Upper lobe of left lung (tissue), 6 donors: Measurements from ENCODE around the gene TNRC6B. TPM values are rescaled to one million over a fixed set of nuclear protein-coding genes. Genes with fewer than 3 reads are reported as not detected.
"Not testable (repeated sequence)": the region's sequence is repeated elsewhere in the genome, so short reads cannot be mapped to it uniquely, and the experiment has no call there.

Source experiments
- ATAC-seq, 2 donors: fragments of 200-7000 bp; cut with Tn5 transposase; one replicate each; pipeline ENCODE4 v1.9.1; 2022; ENCODE audit warnings: mild to moderate bottlenecking in 2 of 2, moderate library complexity in 2 of 2; ENCODE audit not compliant: low FRiP score in 2 of 2
- DNase-seq, 2 donors: peaks; one replicate each; pipeline ENCODE4 v3.0.0-alpha.2; 2019 to 2020
- H3K27ac ChIP-seq, 4 donors: fragments of 200-600 bp; sonication (generic); one replicate each; pipeline ENCODE4 v1.5.1; 2016 to 2019
- H3K27me3 ChIP-seq, 4 donors: fragments of 200-600 bp; sonication (generic); one replicate each; pipeline ENCODE4 v1.5.1; 2017 to 2019
- H3K36me3 ChIP-seq, 4 donors: fragments of 200-600 bp; sonication (generic); one replicate each; pipeline ENCODE4 v1.5.1; 2016 to 2019
- H3K4me1 ChIP-seq, 4 donors: fragments of 200-600 bp; sonication (generic); one replicate each; pipeline ENCODE4 v1.5.1; 2018 to 2019
- H3K4me3 ChIP-seq, 4 donors: fragments of 200-600 bp; sonication (generic); one replicate each; pipeline ENCODE4 v1.5.1; 2017 to 2019; ENCODE audit warnings: mild to moderate bottlenecking in 2 of 4, moderate library complexity in 1 of 4
- H3K9me3 ChIP-seq, 4 donors: fragments of 200-600 bp; sonication (generic); one replicate each; pipeline ENCODE4 v1.5.1; 2018 to 2019
- CTCF ChIP-seq, 6 experiments: fragments of 450-650 bp in 4 of 6; fragments of 200-600 bp in 2 of 6; sonication (generic) in 2 of 6; IDR thresholded peaks; one replicate each; pipeline ENCODE4 v1.5.1; 2016 to 2019; ENCODE audit warnings: antibody characterized with exemption in 6 of 6
- EP300 ChIP-seq, 4 donors: sonication (generic); formaldehyde crosslinking; IDR thresholded peaks; one replicate each; pipeline ENCODE4 v1.5.1; 2017; ENCODE audit warnings: antibody characterized with exemption in 4 of 4, control low read depth in 2 of 4
- POLR2A ChIP-seq, 4 donors: fragments of 450-650 bp; IDR thresholded peaks; one replicate each; pipeline ENCODE4 v1.5.1; 2016 to 2017; ENCODE audit warnings: antibody characterized with exemption in 4 of 4, mild to moderate bottlenecking in 2 of 4
- POLR2AphosphoS5 ChIP-seq, 2 donors: sonication (generic); formaldehyde crosslinking; IDR thresholded peaks; one replicate each; pipeline ENCODE4 v1.5.1; 2017; ENCODE audit warnings: antibody characterized with exemption in 2 of 2
- WGBS, 2 donors: methylation state at CpG; one replicate each; pipeline ENCODE4 v1.1.5; 2017 to 2018; 5-methylcytosine and 5-hydroxymethylcytosine counted together
- total RNA-seq, 6 donors: library from RNA; depleted of rRNA in 4 of 6; stranded (reverse); fragments of >200 nt in 4 of 6; gene quantifications; one replicate each; pipeline versions ENCODE4 v1.1.0 to v1.2.1, GENCODE V29; 2016 to 2021
- donor health status: DM: no; HTN: no; CAD: no; lungs with moderate emphysema.
- donor health status: DM: no; HTN: yes; CAD: no; lungs with severe emphysema.

The TNRC6B gene
- total RNA-seq, 6 donors from 2014 or later = 18.1 to 106 (median 60.3) TPM

GRCh38 chr22:40157330-40157945 lies 20.3 kb upstream of the TNRC6B start:
- 69 to 83% methylated on average over 4 of the region's 4 CpGs for WGBS, 2 donors
- H3K36me3 ChIP-seq = peaks cover 0 to 10% (median 0%) of the 10 kb centered on the region in 4 donors
- DNase-seq (no peak), ATAC-seq (no peak)
- H3K27me3 ChIP-seq = no peaks in the 10 kb centered on the region
- peaks cover 7 to 15% (median 13%) of the 10 kb centered on the region in 4 donors for H3K4me1 ChIP-seq
- H3K27ac ChIP-seq = peak overlapping the region in 1 of 4 donors; percentile 42
- no peak for TF ChIP-seq POLR2AphosphoS5 (IDR thresholded peaks at IDR 0.05)
- no peak for TF ChIP-seq EP300 (IDR thresholded peaks at IDR 0.05)
- no peak for TF ChIP-seq POLR2A (IDR thresholded peaks at IDR 0.05)
- no peak for TF ChIP-seq CTCF (IDR thresholded peaks at IDR 0.05)
- no peaks in the 10 kb centered on the region for H3K9me3 ChIP-seq
- H3K4me3 ChIP-seq = no peak overlapping the region

GRCh38 chr22:40161194-40161593 lies 16.5 kb upstream of the TNRC6B start:
- H3K27me3 ChIP-seq = no peaks in the 10 kb centered on the region
- H3K4me3 ChIP-seq = no peak overlapping the region
- H3K27ac ChIP-seq = no peak overlapping the region
- TF ChIP-seq POLR2A (IDR thresholded peaks at IDR 0.05) (no peak), POLR2AphosphoS5 (IDR thresholded peaks at IDR 0.05) (no peak), EP300 (IDR thresholded peaks at IDR 0.05) (no peak), CTCF (IDR thresholded peaks at IDR 0.05) (no peak)
- WGBS, 2 donors = 59 to 63% methylated on average over 1 of the region's 1 CpG
- peaks cover 0 to 10% (median 0%) of the 10 kb centered on the region in 4 donors for H3K36me3 ChIP-seq
- H3K9me3 ChIP-seq = no peaks in the 10 kb centered on the region
- DNase-seq (no peak), ATAC-seq (no peak)
- peaks cover 7 to 9% (median 8%) of the 10 kb centered on the region in 4 donors for H3K4me1 ChIP-seq

- not testable (repeated sequence) for H3K36me3 ChIP-seq, H3K4me3 ChIP-seq, H3K27me3 ChIP-seq, ATAC-seq, H3K9me3 ChIP-seq, DNase-seq, H3K4me1 ChIP-seq, H3K27ac ChIP-seq
- whole genome bisulfite sequencing, 2 donors = 90 to 96% methylated on average over 2 of the region's 2 CpGs
Measured at GRCh38 chr22:40165537-40165936, 12.2 kb upstream of the TNRC6B start.

DNA sequence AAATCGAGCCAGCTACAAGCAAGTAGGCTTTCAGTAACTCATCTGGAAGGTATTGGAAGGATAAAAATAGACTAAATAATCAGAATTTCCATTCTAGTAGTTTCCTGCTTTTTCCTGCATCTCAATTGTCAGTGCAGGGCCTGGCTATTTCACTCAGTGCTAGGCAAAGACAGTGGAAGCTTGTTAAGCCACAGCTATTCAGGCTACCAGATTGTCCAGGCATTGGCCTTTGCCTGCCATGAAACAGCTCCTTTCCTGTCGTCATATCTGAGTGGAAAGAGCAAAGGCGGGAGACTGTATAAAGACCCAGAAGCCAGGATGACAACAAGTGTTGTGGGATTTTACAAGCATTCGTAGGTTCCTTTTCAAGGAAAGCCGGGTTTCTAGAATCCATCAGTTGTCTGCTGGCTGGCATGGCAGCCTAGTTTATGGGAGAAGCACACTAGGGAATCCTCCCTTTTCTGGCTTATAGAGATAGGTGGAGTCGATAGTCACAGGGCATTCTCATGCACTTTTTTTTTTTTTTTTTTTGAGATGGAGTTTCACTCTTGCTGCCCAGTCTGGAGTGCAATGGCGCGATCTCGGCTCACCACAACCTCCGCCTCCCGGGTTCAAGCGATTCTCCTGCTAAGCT lies 2.0 kb upstream of the TNRC6B start:
- TF ChIP-seq CTCF (IDR thresholded peaks at IDR 0.05) (no peak), POLR2A (IDR thresholded peaks at IDR 0.05) (no peak), EP300 (IDR thresholded peaks at IDR 0.05) (no peak), POLR2AphosphoS5 (IDR thresholded peaks at IDR 0.05) (no peak)
- WGBS, 2 donors = 89 to 90% methylated on average over 12 of the region's 12 CpGs
- Histone ChIP-seq H3K36me3 (no peaks in the 10 kb centered on the region), H3K4me1 (peaks cover 29 to 43% (median 29%) of the 10 kb centered on the region in 4 donors), H3K9me3 (no peaks in the 10 kb centered on the region), H3K4me3 (no peak overlapping the region), H3K27ac (no peak overlapping the region), H3K27me3 (no peaks in the 10 kb centered on the region)
- ATAC-seq (no peak), DNase-seq (no peak)

- ATAC-seq (peak in 1 of 2 donors; percentile 66), DNase-seq (peak in 1 of 2 donors; percentile 57)
- no peaks in the 10 kb centered on the region for H3K9me3 ChIP-seq
- no peaks in the 10 kb centered on the region for H3K27me3 ChIP-seq
- TF ChIP-seq CTCF (IDR thresholded peaks at IDR 0.05) (no peak), POLR2A (IDR thresholded peaks at IDR 0.05) (no peak), POLR2AphosphoS5 (IDR thresholded peaks at IDR 0.05) (no peak), EP300 (IDR thresholded peaks at IDR 0.05) (no peak)
- peak overlapping the region in 3 of 4 donors; percentile 53 to 67 (median 62) for H3K4me3 ChIP-seq
- peak overlapping the region; percentile 37 to 89 (median 72) for H3K27ac ChIP-seq
- no peaks in the 10 kb centered on the region for H3K36me3 ChIP-seq
- WGBS, 2 donors = 32 to 33% methylated on average over 14 of the region's 14 CpGs
- H3K4me1 ChIP-seq = peaks cover 29 to 56% (median 35%) of the 10 kb centered on the region in 4 donors
Measured at GRCh38 chr22:40176921-40177737, 596 bp upstream of the TNRC6B start.
